HepG2 (cell line): Measurements from ENCODE around the gene CBLB.

Experiments used
- SMC3 ChIP-seq: IDR thresholded peaks from 2 replicates; pipeline ENCODE4 v1.6.1; 2011; ENCODE audit warnings: low read length, improper control_type of control experiment
- ZNF660 ChIP-seq: sonication (generic); formaldehyde crosslinking; IDR thresholded peaks from 2 replicates; pipeline ENCODE4 v1.5.1; 2020; ENCODE audit warnings: mild to moderate bottlenecking, low read depth, missing genetic modification reagents, borderline replicate concordance
- ZNF782 ChIP-seq: sonication (generic); formaldehyde crosslinking; IDR thresholded peaks from 2 replicates; pipeline ENCODE4 v1.4.0; 2020; ENCODE audit warnings: missing genetic modification reagents, mild to moderate bottlenecking, borderline replicate concordance
- TF ChIP-seq, protein P1 (sequence below), 2 experiments: sonication (generic) in 1 of 2; formaldehyde crosslinking in 1 of 2; IDR thresholded peaks; 2 replicates each; pipeline versions ENCODE4 v1.5.1 to v1.6.1; 2011 to 2020; ENCODE audit warnings: borderline replicate concordance in 1 of 2, low read depth in 1 of 2, low read length in 1 of 2, mild to moderate bottlenecking in 1 of 2, missing genetic modification reagents in 1 of 2, moderate library complexity in 1 of 2
- TF ChIP-seq, protein P2 (sequence below): sonication (generic); formaldehyde crosslinking; IDR thresholded peaks from 2 replicates; pipeline ENCODE4 v1.5.0; 2020; ENCODE audit warnings: mild to moderate bottlenecking, missing genetic modification reagents, moderate library complexity
- TF ChIP-seq, protein P3 (sequence below): sonication (generic); formaldehyde crosslinking; IDR thresholded peaks from 2 replicates; pipeline ENCODE4 v1.4.0; 2020; ENCODE audit warnings: missing genetic modification reagents, low read depth, mild to moderate bottlenecking, borderline replicate concordance
- TF ChIP-seq, protein P4 (sequence below): sonication (generic); formaldehyde crosslinking; IDR thresholded peaks from 2 replicates; pipeline ENCODE4 v1.4.0; 2020; ENCODE audit warnings: missing genetic modification reagents
- TF ChIP-seq, protein P5 (sequence below): sonication (generic); formaldehyde crosslinking; IDR thresholded peaks from 2 replicates; pipeline ENCODE4 v1.8.1; 2023; ENCODE audit warnings: mild to moderate bottlenecking, inconsistent platforms, moderate library complexity, missing genetic modification reagents, borderline replicate concordance
- TF ChIP-seq, protein P6 (sequence below): sonication (generic); formaldehyde crosslinking; IDR thresholded peaks from 2 replicates; pipeline ENCODE4 v1.9.0; 2022; ENCODE audit warnings: missing genetic modification reagents, mild to moderate bottlenecking, borderline replicate concordance
- TF ChIP-seq, protein P7 (sequence below): IDR thresholded peaks from 2 replicates; pipeline ENCODE4 v1.6.1; 2012; ENCODE audit warnings: low read length, improper control_type of control experiment

DNA sequence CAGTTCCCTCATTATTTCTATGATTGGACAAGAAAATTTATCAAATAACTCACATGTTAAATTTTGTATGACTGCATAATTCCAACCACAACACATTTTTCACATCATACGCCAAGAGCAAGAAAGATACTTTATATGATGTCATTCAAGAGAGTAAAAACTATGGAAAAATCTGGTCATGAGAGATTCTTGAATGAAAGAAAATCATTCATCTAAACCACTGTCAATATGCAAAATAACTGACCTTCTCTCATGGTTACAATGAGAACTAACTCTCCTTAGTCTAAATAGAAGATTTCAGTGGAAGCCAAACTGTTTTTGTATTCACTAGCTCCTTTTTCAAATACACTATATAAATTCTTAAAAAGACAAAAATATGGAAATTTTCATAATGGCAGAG lies 124.6 kb downstream of the CBLB start:
- no peak for TF ChIP-seq ZNF660 (CRISPR knock-in tag)
- TF ChIP-seq, protein P1, sequence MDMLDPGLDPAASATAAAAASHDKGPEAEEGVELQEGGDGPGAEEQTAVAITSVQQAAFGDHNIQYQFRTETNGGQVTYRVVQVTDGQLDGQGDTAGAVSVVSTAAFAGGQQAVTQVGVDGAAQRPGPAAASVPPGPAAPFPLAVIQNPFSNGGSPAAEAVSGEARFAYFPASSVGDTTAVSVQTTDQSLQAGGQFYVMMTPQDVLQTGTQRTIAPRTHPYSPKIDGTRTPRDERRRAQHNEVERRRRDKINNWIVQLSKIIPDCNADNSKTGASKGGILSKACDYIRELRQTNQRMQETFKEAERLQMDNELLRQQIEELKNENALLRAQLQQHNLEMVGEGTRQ (IDR thresholded peaks at IDR 0.05; ENCODE audit: low read depth, low read length), result no peak
- TF ChIP-seq, protein P1 (CRISPR knock-in tag; IDR thresholded peaks at IDR 0.05; ENCODE audit: borderline replicate concordance), result no peak
- TF ChIP-seq, protein P2, sequence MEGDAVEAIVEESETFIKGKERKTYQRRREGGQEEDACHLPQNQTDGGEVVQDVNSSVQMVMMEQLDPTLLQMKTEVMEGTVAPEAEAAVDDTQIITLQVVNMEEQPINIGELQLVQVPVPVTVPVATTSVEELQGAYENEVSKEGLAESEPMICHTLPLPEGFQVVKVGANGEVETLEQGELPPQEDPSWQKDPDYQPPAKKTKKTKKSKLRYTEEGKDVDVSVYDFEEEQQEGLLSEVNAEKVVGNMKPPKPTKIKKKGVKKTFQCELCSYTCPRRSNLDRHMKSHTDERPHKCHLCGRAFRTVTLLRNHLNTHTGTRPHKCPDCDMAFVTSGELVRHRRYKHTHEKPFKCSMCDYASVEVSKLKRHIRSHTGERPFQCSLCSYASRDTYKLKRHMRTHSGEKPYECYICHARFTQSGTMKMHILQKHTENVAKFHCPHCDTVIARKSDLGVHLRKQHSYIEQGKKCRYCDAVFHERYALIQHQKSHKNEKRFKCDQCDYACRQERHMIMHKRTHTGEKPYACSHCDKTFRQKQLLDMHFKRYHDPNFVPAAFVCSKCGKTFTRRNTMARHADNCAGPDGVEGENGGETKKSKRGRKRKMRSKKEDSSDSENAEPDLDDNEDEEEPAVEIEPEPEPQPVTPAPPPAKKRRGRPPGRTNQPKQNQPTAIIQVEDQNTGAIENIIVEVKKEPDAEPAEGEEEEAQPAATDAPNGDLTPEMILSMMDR (CRISPR knock-in tag), result no peak
- no peak for TF ChIP-seq ZNF782 (CRISPR knock-in tag)
- TF ChIP-seq, protein P3, sequence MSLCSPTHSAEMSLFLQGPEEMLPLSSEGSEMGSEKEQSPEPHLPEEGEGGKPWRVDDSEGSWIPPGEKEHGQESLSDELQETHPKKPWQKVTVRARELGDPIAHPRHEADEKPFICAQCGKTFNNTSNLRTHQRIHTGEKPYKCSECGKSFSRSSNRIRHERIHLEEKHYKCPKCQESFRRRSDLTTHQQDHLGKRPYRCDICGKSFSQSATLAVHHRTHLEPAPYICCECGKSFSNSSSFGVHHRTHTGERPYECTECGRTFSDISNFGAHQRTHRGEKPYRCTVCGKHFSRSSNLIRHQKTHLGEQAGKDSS (CRISPR knock-in tag), result no peak
- TF ChIP-seq, protein P4, sequence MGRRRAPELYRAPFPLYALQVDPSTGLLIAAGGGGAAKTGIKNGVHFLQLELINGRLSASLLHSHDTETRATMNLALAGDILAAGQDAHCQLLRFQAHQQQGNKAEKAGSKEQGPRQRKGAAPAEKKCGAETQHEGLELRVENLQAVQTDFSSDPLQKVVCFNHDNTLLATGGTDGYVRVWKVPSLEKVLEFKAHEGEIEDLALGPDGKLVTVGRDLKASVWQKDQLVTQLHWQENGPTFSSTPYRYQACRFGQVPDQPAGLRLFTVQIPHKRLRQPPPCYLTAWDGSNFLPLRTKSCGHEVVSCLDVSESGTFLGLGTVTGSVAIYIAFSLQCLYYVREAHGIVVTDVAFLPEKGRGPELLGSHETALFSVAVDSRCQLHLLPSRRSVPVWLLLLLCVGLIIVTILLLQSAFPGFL (CRISPR knock-in tag), result no peak
- TF ChIP-seq, protein P5, sequence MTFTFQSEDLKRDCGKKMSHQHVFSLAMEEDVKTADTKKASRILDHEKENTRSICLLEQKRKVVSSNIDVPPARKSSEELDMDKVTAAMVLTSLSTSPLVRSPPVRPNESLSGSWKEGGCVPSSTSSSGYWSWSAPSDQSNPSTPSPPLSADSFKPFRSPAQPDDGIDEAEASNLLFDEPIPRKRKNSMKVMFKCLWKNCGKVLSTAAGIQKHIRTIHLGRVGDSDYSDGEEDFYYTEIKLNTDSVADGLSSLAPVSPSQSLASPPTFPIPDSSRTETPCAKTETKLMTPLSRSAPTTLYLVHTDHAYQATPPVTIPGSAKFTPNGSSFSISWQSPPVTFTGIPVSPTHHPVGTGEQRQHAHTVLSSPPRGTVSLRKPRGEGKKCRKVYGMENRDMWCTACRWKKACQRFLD (CRISPR knock-in tag), result no peak
- TF ChIP-seq, protein P6, sequence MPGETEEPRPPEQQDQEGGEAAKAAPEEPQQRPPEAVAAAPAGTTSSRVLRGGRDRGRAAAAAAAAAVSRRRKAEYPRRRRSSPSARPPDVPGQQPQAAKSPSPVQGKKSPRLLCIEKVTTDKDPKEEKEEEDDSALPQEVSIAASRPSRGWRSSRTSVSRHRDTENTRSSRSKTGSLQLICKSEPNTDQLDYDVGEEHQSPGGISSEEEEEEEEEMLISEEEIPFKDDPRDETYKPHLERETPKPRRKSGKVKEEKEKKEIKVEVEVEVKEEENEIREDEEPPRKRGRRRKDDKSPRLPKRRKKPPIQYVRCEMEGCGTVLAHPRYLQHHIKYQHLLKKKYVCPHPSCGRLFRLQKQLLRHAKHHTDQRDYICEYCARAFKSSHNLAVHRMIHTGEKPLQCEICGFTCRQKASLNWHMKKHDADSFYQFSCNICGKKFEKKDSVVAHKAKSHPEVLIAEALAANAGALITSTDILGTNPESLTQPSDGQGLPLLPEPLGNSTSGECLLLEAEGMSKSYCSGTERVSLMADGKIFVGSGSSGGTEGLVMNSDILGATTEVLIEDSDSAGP (CRISPR knock-in tag), result no peak
- no peak for TF ChIP-seq SMC3
- TF ChIP-seq, protein P7, sequence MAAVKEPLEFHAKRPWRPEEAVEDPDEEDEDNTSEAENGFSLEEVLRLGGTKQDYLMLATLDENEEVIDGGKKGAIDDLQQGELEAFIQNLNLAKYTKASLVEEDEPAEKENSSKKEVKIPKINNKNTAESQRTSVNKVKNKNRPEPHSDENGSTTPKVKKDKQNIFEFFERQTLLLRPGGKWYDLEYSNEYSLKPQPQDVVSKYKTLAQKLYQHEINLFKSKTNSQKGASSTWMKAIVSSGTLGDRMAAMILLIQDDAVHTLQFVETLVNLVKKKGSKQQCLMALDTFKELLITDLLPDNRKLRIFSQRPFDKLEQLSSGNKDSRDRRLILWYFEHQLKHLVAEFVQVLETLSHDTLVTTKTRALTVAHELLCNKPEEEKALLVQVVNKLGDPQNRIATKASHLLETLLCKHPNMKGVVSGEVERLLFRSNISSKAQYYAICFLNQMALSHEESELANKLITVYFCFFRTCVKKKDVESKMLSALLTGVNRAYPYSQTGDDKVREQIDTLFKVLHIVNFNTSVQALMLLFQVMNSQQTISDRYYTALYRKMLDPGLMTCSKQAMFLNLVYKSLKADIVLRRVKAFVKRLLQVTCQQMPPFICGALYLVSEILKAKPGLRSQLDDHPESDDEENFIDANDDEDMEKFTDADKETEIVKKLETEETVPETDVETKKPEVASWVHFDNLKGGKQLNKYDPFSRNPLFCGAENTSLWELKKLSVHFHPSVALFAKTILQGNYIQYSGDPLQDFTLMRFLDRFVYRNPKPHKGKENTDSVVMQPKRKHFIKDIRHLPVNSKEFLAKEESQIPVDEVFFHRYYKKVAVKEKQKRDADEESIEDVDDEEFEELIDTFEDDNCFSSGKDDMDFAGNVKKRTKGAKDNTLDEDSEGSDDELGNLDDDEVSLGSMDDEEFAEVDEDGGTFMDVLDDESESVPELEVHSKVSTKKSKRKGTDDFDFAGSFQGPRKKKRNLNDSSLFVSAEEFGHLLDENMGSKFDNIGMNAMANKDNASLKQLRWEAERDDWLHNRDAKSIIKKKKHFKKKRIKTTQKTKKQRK, result no peak
